ENCODE data around the gene SHISAL2A. TPM values are rescaled to one million over a fixed set of nuclear protein-coding genes. Genes with fewer than 3 reads are reported as not detected.

Gene SHISAL2A
- total RNA-seq, 1 donor from 2014 or later = 0.65 TPM

DNA sequence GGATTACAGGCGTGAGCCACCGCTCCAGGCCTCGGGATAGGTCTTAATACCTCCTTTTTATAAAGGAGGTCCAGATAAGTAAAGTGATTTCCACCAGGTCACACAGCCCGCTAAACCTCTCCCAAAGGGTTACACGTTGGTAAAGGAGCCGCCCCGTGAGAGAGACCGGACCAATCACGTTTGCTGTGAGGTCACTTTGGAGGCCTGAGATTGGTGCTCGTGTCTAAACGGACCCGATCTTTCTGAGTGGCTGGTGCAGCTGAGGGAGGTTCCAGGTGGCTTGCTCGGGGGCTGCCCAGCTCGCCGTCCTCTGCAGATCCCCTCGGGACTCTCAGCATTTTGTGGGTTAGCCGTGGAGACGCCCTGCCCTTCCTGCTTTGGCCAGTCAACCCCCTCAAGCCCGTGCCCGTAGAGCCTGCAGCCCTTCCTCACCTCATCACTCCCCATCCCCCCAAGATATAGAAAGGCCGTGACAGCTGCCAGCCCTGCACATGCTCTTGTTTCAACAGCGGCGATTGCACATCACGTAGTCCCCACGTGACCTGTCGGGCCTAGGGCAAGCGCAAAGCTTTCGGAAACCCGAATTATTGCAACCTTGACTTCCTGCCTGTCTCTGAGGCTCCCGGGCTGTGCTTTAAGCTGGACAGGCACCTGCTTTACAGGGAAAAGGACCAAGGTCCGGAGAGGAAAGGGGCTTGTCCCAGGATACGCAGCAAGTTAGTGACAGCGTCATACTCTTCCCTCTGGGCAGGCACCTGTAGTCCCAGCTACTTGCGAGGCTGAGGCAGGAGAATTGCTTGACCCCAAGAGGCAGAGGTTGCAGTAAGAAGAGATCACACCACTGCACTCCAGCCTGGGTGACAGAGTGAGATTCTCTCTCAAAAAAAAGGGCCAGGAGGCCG lies 70.2 kb downstream of the SHISAL2A start:
- peak; percentile 72 for DNase-seq (ENCODE audit: low read depth, low spot score)
- peak overlapping the region; percentile 94 for H3K4me3 Mint-ChIP-seq
- H3K27me3 Mint-ChIP-seq (ENCODE audit: low read depth) = peaks cover 37% of the 10 kb centered on the region
- no peaks in the 10 kb centered on the region for H3K36me3 Mint-ChIP-seq (ENCODE audit: low read depth)
- no peaks in the 10 kb centered on the region for H3K9me3 Mint-ChIP-seq
- H3K4me1 Mint-ChIP-seq = peaks cover 18% of the 10 kb centered on the region
- TF ChIP-seq, protein P1, sequence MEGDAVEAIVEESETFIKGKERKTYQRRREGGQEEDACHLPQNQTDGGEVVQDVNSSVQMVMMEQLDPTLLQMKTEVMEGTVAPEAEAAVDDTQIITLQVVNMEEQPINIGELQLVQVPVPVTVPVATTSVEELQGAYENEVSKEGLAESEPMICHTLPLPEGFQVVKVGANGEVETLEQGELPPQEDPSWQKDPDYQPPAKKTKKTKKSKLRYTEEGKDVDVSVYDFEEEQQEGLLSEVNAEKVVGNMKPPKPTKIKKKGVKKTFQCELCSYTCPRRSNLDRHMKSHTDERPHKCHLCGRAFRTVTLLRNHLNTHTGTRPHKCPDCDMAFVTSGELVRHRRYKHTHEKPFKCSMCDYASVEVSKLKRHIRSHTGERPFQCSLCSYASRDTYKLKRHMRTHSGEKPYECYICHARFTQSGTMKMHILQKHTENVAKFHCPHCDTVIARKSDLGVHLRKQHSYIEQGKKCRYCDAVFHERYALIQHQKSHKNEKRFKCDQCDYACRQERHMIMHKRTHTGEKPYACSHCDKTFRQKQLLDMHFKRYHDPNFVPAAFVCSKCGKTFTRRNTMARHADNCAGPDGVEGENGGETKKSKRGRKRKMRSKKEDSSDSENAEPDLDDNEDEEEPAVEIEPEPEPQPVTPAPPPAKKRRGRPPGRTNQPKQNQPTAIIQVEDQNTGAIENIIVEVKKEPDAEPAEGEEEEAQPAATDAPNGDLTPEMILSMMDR (conservative IDR thresholded peaks at IDR 0.05) = no peak
- peak overlapping the region; percentile 97 for H3K27ac Mint-ChIP-seq (ENCODE audit: unreplicated experiment)

DNA sequence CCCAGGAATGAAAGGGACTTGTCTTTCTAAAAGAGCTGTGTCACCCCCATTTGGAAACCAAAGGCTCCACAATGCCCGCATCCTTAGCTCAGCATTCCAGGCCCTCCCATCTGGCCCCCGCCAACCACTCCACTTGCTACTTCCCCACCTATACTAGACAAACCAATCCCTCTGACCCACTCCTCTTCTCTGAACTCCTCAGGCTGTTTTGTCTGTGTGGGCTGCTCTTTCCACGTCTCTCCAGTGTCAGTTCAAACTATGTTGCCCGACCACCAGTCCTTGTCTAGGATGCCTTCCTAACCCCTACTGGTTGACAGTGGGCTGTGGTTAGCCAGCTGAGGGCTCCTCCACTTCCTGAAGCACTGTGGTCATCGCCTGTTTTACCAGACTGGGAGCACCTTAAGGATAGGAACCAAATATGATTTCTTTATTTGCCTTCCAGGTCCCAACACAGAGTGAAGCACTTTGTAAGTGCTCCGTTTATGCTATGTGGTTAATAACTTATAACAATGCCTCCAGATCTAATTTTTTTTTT lies 73.2 kb downstream of the SHISAL2A start:
- Mint-ChIP-seq H3K4me1 (peaks cover 10% of the 10 kb centered on the region), H3K27ac (ENCODE audit: unreplicated experiment) (no peak overlapping the region), H3K4me3 (no peak overlapping the region), H3K27me3 (ENCODE audit: low read depth) (peaks cover 25% of the 10 kb centered on the region), H3K36me3 (ENCODE audit: low read depth) (no peaks in the 10 kb centered on the region), H3K9me3 (no peaks in the 10 kb centered on the region)
- TF ChIP-seq, protein P1 (conservative IDR thresholded peaks at IDR 0.05) = no peak
- no peak for DNase-seq (ENCODE audit: low read depth, low spot score)

Other genes with a start within 250 kb of the SHISAL2A start
- 36.9 and 38.5 TPM in 2 replicates for gene ORC1, start 228.7 kb upstream of the SHISAL2A start, total RNA-seq
- gene PRPF38A, start 228.6 kb upstream of the SHISAL2A start, total RNA-seq = 81.1 and 83.6 TPM in 2 replicates
- 88.0 and 89.6 TPM in 2 replicates for gene TUT4, start 80.1 kb upstream of the SHISAL2A start, total RNA-seq
- 30.6 and 31.1 TPM in 2 replicates for gene GPX7, start 30.8 kb upstream of the SHISAL2A start, total RNA-seq
- gene COA7, start 65.2 kb downstream of the SHISAL2A start, total RNA-seq = 35.0 and 38.9 TPM in 2 replicates
- gene ZYG11B, start 93.3 kb downstream of the SHISAL2A start, total RNA-seq = 39.3 and 39.5 TPM in 2 replicates
- gene ZYG11A, start 209.6 kb downstream of the SHISAL2A start, total RNA-seq = 0.14 and 0.19 TPM in 2 replicates

Measured in neural crest cell (in vitro differentiated cells).